ENCODE results near the gene GPR78. TPM values are rescaled to one million over a fixed set of nuclear protein-coding genes. Genes with fewer than 3 reads are reported as not detected.

GPR78 gene
- total RNA-seq, 2 donors from 2014 or later: 3.7 to 8.1 TPM

DNA sequence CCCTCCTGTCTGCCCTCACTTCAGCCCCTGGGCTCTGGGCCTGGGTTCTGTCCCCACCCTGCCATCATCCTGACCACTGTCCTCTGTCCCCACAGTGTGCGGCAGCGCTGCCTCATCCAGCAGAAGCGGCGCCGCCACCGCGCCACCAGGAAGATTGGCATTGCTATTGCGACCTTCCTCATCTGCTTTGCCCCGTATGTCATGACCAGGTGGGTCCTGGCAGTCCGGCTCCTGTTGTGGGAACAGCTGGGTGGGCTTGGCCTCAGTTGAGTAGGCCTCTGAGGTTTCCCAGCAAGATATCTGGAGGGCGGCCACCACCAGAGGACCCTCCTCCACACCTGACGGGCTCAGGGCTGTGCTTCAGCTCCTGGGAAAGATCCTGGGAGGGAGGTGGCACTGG, 2.2 kb downstream of the GPR78 start:
- 93 to 94% methylated on average over 8 to 12 of the region's 12 CpGs for WGBS, 2 experiments (ENCODE audit: insufficient coverage in 1 of 2, insufficient read length in 1 of 2)
- Mint-ChIP-seq H3K9me3 (no peaks in the 10 kb centered on the region), H3K27ac (no peak overlapping the region), H3K4me3 (no peak overlapping the region), H3K36me3 (ENCODE audit: low read depth) (no peaks in the 10 kb centered on the region), H3K4me1 (peaks cover 26% of the 10 kb centered on the region), H3K27me3 (ENCODE audit: insufficient read depth) (peaks cover 46% of the 10 kb centered on the region)
- H3K27ac ChIP-seq (ENCODE audit: low read depth, low read length): no peak overlapping the region
- no peak for DNase-seq
- peaks cover 5% of the 10 kb centered on the region for H3K36me3 ChIP-seq (ENCODE audit: control insufficient read depth, insufficient read depth, low read length)
- no peaks in the 10 kb centered on the region for H3K9me3 ChIP-seq (ENCODE audit: control insufficient read depth, low read length)
- H3K4me3 ChIP-seq (ENCODE audit: low read length): no peak overlapping the region
- peaks cover 32% of the 10 kb centered on the region for H3K27me3 ChIP-seq (ENCODE audit: control insufficient read depth, insufficient read depth, low read length, poor library complexity, severe bottlenecking)
- TF ChIP-seq, protein P1, sequence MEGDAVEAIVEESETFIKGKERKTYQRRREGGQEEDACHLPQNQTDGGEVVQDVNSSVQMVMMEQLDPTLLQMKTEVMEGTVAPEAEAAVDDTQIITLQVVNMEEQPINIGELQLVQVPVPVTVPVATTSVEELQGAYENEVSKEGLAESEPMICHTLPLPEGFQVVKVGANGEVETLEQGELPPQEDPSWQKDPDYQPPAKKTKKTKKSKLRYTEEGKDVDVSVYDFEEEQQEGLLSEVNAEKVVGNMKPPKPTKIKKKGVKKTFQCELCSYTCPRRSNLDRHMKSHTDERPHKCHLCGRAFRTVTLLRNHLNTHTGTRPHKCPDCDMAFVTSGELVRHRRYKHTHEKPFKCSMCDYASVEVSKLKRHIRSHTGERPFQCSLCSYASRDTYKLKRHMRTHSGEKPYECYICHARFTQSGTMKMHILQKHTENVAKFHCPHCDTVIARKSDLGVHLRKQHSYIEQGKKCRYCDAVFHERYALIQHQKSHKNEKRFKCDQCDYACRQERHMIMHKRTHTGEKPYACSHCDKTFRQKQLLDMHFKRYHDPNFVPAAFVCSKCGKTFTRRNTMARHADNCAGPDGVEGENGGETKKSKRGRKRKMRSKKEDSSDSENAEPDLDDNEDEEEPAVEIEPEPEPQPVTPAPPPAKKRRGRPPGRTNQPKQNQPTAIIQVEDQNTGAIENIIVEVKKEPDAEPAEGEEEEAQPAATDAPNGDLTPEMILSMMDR (conservative IDR thresholded peaks at IDR 0.05): no peak
- peaks cover 16% of the 10 kb centered on the region for H3K4me1 ChIP-seq (ENCODE audit: control insufficient read depth, insufficient read depth, low read length)
- no peak overlapping the region for H3K9ac ChIP-seq (ENCODE audit: extremely low read depth, low read length, poor library complexity, severe bottlenecking)

DNA sequence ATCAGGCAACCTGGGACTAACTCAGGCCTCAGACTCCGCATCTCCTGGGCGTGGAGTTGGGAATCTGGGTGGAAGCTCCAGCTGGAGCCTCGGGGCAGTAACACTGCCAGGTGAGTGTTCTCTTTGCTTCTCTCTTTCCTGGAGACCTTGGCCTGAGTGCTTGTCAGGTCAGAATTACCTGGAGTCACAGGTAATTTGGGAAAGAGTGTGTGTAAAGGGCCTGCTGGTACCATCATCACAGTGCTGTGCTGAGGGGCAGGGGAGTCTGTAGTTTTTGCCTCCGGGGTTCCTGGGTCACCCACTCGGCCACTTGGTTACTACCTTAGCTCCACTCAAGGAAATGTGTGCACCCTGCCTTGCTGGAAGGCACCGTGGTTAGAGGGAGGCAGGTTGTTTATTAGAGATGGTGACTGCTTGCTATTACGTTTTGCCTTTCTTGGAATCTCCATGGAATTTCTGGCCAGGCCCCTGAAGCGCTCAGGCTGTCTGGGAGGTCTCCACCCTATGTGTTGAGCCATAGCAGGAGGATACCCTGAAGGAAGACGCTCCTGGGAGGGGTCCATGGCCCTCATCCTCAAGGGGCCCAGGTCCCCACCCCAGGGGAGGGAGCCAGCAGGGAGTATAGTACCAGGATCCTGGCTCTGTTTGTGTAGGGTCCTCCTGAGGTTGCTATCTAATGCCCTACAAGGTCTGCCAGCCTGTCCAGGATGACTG, 2.9 kb downstream of the GPR78 start:
- Mint-ChIP-seq H3K9me3 (no peaks in the 10 kb centered on the region), H3K36me3 (ENCODE audit: low read depth) (no peaks in the 10 kb centered on the region), H3K4me3 (no peak overlapping the region), H3K27me3 (ENCODE audit: insufficient read depth) (peaks cover 46% of the 10 kb centered on the region), H3K27ac (no peak overlapping the region), H3K4me1 (peaks cover 20% of the 10 kb centered on the region)
- no peak overlapping the region for H3K9ac ChIP-seq (ENCODE audit: extremely low read depth, low read length, poor library complexity, severe bottlenecking)
- H3K9me3 ChIP-seq (ENCODE audit: control insufficient read depth, low read length): no peaks in the 10 kb centered on the region
- no peak overlapping the region for H3K4me3 ChIP-seq (ENCODE audit: low read length)
- TF ChIP-seq, protein P1 (conservative IDR thresholded peaks at IDR 0.05): no peak
- no peak for DNase-seq
- H3K27me3 ChIP-seq (ENCODE audit: control insufficient read depth, insufficient read depth, low read length, poor library complexity, severe bottlenecking): peaks cover 32% of the 10 kb centered on the region
- H3K27ac ChIP-seq (ENCODE audit: low read depth, low read length): no peak overlapping the region
- 87 to 96% methylated on average over 6 to 9 of the region's 9 CpGs for WGBS, 2 experiments (ENCODE audit: insufficient coverage in 1 of 2, insufficient read length in 1 of 2)
- H3K36me3 ChIP-seq (ENCODE audit: control insufficient read depth, insufficient read depth, low read length): peaks cover 7% of the 10 kb centered on the region
- H3K4me1 ChIP-seq (ENCODE audit: control insufficient read depth, insufficient read depth, low read length): peaks cover 14% of the 10 kb centered on the region

DNA sequence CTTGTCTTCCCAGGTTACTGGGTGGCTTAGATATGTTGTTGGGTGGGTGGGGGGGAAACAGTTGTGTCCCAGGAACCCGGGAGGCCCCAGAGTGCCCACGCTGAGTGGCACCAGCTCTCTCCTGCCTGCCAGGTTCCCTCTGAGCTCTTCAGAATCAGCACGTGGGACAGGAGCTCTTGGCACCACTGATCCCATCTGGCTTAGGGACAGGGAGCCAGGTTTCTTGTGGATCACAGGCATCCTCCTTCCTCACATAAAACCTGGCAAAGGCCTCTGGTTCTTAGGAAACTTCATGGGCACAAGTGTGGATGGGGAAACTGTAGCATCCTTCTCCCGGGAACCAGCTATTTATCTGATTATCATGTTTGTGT, 3.4 kb downstream of the GPR78 start:
- H3K4me3 ChIP-seq (ENCODE audit: low read length): no peak overlapping the region
- no peak for DNase-seq
- H3K36me3 ChIP-seq (ENCODE audit: control insufficient read depth, insufficient read depth, low read length): peaks cover 11% of the 10 kb centered on the region
- no peak overlapping the region for H3K27ac Mint-ChIP-seq
- peaks cover 32% of the 10 kb centered on the region for H3K27me3 ChIP-seq (ENCODE audit: control insufficient read depth, insufficient read depth, low read length, poor library complexity, severe bottlenecking)
- no peaks in the 10 kb centered on the region for H3K9me3 Mint-ChIP-seq
- H3K9ac ChIP-seq (ENCODE audit: extremely low read depth, low read length, poor library complexity, severe bottlenecking): no peak overlapping the region
- no peak overlapping the region for H3K27ac ChIP-seq (ENCODE audit: low read depth, low read length)
- H3K27me3 Mint-ChIP-seq (ENCODE audit: insufficient read depth): peaks cover 46% of the 10 kb centered on the region
- H3K4me1 Mint-ChIP-seq: peaks cover 17% of the 10 kb centered on the region
- H3K36me3 Mint-ChIP-seq (ENCODE audit: low read depth): no peaks in the 10 kb centered on the region
- peaks cover 10% of the 10 kb centered on the region for H3K4me1 ChIP-seq (ENCODE audit: control insufficient read depth, insufficient read depth, low read length)
- TF ChIP-seq, protein P1 (conservative IDR thresholded peaks at IDR 0.05): no peak
- no peak overlapping the region for H3K4me3 Mint-ChIP-seq
- H3K9me3 ChIP-seq (ENCODE audit: control insufficient read depth, low read length): no peaks in the 10 kb centered on the region
- WGBS, 2 experiments (ENCODE audit: insufficient coverage in 1 of 2, insufficient read length in 1 of 2): 88 to 100% methylated on average over 1 to 4 of the region's 4 CpGs

All from endodermal cell (in vitro differentiated cells).